Colonic mucosa (tissue), 4 donors: ENCODE measurements around the gene LARGE1. TPM values are rescaled to one million over a fixed set of nuclear protein-coding genes. Genes with fewer than 3 reads are reported as not detected.

Source experiments
- DNase-seq: peaks from one replicate; pipeline ENCODE4 v3.0.0-alpha.2; 2020
- H3K27ac ChIP-seq: fragments of 200-600 bp; one replicate; pipeline ENCODE4 v1.8.0; 2021
- H3K27me3 ChIP-seq: fragments of 200-600 bp; one replicate; pipeline ENCODE4 v1.8.0; 2021
- H3K36me3 ChIP-seq: fragments of 200-600 bp; one replicate; pipeline ENCODE4 v1.8.0; 2021
- H3K4me1 ChIP-seq: fragments of 200-600 bp; one replicate; pipeline ENCODE4 v1.8.0; 2021; ENCODE audit warnings: mild to moderate bottlenecking
- H3K4me3 ChIP-seq: fragments of 200-600 bp; one replicate; pipeline ENCODE4 v1.8.0; 2021
- H3K9ac ChIP-seq, 2 donors: one replicate each; pipeline ENCODE4 v1.7.0; 2013; ENCODE audit warnings: control low read depth in 2 of 2, low read depth in 2 of 2, low read length in 2 of 2
- H3K9me3 ChIP-seq: fragments of 200-600 bp; one replicate; pipeline ENCODE4 v1.8.0; 2021
- intact Hi-C: fragments of 100-400 bp; cut with DNase I; formaldehyde crosslinking; loops from one replicate; pipeline ENCODE4 v1.14.1; 2022
- total RNA-seq, 2 donors: library from RNA; stranded (reverse); fragmentation: NEBNext Ultra II Directional in 1 of 2; extraction: Animal tissue kit (Norgen Biotek cat#: 25700) in 1 of 2; gene quantifications; one replicate each; pipeline ENCODE4 v1.2.1, GENCODE V29; 2021
- TF ChIP-seq, protein P1 (sequence below): fragments of 200-600 bp; IDR thresholded peaks from one replicate; pipeline ENCODE4 v1.8.0; 2022; ENCODE audit warnings: antibody characterized with exemption, mild to moderate bottlenecking
- donor health status: healthy.
- donor health status: DM: no; HTN: no; CAD: no.
- donor health status: DM: no; HTN: no; CAD: no.

The LARGE1 gene
- total RNA-seq, 2 donors from 2014 or later, result 45.2 to 46.5 TPM

DNA sequence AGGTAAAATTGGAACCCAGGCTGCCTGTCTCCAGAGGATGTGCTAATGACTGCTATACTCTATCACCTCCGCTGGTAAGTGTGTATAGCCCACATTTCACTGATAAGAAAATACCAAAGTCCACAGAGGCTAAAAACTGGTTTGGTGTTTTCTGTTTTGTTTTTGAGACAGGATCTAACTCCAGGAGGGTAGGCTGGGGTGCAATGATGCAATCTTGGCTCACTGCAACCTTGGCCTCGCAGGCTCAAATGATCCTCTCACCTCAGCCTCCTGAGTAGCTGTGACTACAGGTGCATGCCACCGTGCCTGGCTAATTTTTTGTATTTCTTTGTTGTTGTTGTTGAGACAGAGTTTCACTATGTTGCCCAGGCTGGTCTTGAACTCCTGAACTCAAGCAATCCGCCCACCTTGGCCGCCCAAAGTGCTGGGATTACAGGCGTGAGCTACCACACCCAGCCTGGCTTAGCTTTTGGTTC, 409.8 kb downstream of the LARGE1 start:
- no peak for DNase-seq
- intact Hi-C loops, result no loop called here
- Histone ChIP-seq H3K9ac (no peak overlapping the region), H3K9me3 (no peaks in the 10 kb centered on the region), H3K4me3 (no peak overlapping the region), H3K4me1 (no peaks in the 10 kb centered on the region), H3K27ac (no peak overlapping the region), H3K27me3 (no peaks in the 10 kb centered on the region), H3K36me3 (no peaks in the 10 kb centered on the region)
- TF ChIP-seq, protein P1, sequence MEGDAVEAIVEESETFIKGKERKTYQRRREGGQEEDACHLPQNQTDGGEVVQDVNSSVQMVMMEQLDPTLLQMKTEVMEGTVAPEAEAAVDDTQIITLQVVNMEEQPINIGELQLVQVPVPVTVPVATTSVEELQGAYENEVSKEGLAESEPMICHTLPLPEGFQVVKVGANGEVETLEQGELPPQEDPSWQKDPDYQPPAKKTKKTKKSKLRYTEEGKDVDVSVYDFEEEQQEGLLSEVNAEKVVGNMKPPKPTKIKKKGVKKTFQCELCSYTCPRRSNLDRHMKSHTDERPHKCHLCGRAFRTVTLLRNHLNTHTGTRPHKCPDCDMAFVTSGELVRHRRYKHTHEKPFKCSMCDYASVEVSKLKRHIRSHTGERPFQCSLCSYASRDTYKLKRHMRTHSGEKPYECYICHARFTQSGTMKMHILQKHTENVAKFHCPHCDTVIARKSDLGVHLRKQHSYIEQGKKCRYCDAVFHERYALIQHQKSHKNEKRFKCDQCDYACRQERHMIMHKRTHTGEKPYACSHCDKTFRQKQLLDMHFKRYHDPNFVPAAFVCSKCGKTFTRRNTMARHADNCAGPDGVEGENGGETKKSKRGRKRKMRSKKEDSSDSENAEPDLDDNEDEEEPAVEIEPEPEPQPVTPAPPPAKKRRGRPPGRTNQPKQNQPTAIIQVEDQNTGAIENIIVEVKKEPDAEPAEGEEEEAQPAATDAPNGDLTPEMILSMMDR, result no peak

DNA sequence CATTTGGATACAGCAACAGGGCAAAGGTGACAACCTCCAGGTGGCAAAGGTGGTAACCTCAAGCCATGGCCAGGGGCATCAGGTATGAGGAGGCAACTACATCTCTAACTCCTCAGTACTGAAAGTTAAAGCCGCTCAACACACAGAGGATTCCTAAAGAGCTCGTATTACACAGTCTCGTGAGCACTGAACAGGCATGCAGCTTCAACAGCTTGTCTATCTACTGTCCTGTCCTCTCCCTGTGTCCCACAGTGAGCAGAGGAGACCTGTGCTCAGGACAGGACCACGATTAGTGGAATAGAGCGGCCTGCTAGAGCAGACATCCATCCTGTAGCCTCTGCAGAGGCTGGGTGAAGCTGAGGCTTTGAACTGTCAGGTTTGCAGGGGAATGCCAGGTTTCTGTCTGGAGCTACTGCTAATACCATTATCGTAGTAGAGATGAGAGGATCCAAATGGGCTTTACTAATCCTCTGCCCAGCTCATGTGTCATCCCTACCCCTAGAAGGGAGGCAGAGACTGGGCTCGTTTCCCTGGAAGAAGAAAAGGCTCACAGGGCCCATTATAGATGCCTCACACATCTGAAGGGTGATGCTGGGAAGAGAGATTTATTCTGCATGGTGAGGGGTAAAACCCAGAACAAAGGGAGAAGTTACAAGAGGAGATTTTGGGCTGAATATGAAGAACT, 415.2 kb downstream of the LARGE1 start:
- H3K4me3 ChIP-seq, result no peak overlapping the region
- H3K27me3 ChIP-seq, result no peaks in the 10 kb centered on the region
- no peak for DNase-seq
- no peaks in the 10 kb centered on the region for H3K4me1 ChIP-seq
- intact Hi-C loops, result no loop called here
- no peak overlapping the region for H3K27ac ChIP-seq
- H3K36me3 ChIP-seq, result no peaks in the 10 kb centered on the region
- no peak overlapping the region for H3K9ac ChIP-seq
- TF ChIP-seq, protein P1, result no peak
- no peaks in the 10 kb centered on the region for H3K9me3 ChIP-seq

DNA sequence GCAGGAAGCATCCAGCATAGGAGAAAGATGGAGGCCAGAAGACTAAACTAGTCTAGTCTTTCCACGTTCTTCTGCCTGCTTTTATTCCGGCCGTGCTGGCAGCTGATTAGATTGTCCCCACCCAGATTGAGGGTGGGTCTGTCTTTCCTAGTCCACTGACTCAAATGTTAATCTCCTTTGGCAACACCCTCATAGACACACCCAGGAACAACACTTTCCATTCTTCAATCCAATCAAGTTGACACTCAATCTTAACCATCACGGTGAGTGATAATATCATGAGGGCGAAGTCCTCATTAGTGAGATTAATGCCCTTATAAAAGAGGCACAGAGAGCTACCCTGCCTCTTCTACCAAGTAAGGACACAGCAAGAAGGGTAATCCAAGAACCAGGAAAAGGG, 424.2 kb downstream of the LARGE1 start:
- TF ChIP-seq, protein P1, result no peak
- no peak overlapping the region for H3K9ac ChIP-seq
- intact Hi-C loops, result no loop called here
- H3K27ac ChIP-seq, result no peak overlapping the region
- no peak for DNase-seq
- H3K4me3 ChIP-seq, result no peak overlapping the region
- H3K4me1 ChIP-seq, result no peaks in the 10 kb centered on the region
- no peaks in the 10 kb centered on the region for H3K27me3 ChIP-seq
- H3K9me3 ChIP-seq, result no peaks in the 10 kb centered on the region
- no peaks in the 10 kb centered on the region for H3K36me3 ChIP-seq

DNA sequence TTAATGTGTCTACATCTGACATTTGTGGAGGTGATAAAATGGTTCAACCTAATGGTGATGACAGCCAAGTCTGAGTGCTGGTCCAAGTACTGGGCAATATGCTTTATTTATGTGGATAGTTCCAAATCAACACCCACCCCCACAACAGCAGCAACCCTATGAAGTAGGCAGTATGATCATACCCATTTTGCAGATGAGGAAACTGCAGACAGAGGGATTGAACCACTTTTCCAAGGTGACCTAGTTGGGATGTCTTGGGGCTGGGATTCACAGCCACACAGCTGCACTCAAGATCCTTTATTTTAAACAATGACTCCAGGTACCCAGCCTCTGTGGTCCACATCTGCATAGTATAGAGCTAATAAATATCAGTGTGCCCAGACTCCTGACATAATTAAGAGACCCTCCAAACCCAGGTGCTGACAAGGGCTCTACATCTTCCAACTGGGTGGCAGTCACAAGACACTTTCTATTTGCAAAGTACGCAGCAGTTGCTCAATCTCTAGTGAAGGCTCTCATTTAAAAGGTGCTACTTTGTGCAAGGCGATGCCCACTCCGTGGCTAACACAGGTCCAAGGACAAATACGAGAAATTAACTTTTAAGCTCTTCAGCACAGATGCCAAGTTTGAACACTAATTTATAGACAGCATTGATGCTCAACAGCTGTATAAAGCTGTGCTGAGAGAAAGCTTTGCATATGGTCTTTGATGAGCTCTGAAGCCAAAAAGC, 426.6 kb downstream of the LARGE1 start:
- H3K36me3 ChIP-seq, result no peaks in the 10 kb centered on the region
- H3K4me1 ChIP-seq, result no peaks in the 10 kb centered on the region
- no peak overlapping the region for H3K4me3 ChIP-seq
- H3K27me3 ChIP-seq, result no peaks in the 10 kb centered on the region
- no peaks in the 10 kb centered on the region for H3K9me3 ChIP-seq
- intact Hi-C loops, result no loop called here
- no peak overlapping the region for H3K27ac ChIP-seq
- TF ChIP-seq, protein P1, result no peak
- no peak for DNase-seq
- no peak overlapping the region for H3K9ac ChIP-seq

DNA sequence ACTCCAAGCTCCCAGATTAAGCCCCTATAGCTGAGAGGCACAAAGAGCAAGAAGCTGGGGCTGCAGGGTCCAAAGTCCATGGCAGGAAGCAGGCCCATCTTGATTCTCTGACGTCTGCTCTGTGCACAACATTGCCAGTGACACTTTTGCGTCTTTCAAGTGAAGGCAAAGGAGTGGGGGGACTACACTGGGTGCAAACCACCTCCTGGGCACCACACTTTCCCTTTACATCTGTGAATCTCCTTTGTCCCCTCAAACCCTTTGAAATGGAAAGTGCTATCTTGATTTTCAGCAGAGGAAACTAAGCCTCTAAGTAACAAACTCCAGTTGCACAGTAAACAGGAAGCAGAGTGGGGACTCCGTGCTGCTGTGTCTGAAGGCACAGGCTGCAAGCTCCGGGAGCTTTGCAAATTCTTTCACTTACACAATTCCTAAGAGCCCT, 428.0 kb downstream of the LARGE1 start:
- no peak for DNase-seq
- H3K27me3 ChIP-seq, result no peaks in the 10 kb centered on the region
- no peak overlapping the region for H3K4me3 ChIP-seq
- no peak overlapping the region for H3K9ac ChIP-seq
- H3K4me1 ChIP-seq, result no peaks in the 10 kb centered on the region
- TF ChIP-seq, protein P1, result no peak
- no peaks in the 10 kb centered on the region for H3K36me3 ChIP-seq
- H3K27ac ChIP-seq, result no peak overlapping the region
- H3K9me3 ChIP-seq, result no peaks in the 10 kb centered on the region
- intact Hi-C loops, result no loop called here
